H9 (cell line): Measurements from ENCODE around the gene DAD1. TPM values are rescaled to one million over a fixed set of nuclear protein-coding genes. Genes with fewer than 3 reads are reported as not detected.

Source experiments
- DNase-seq: peaks from one replicate; pipeline ENCODE4 v3.0.0-alpha.2; 2017
- H2AFZ ChIP-seq: one replicate; pipeline ENCODE4 v1.6.1; 2013; ENCODE audit warnings: mild to moderate bottlenecking, low read length, control low read depth, moderate library complexity
- H2AK5ac ChIP-seq: 2 replicates; pipeline ENCODE4 v1.6.1; 2013; ENCODE audit warnings: low read length, control low read depth, mixed read lengths; ENCODE audit not compliant: insufficient read length
- H2BK120ac ChIP-seq: one replicate; pipeline ENCODE4 v1.6.1; 2013; ENCODE audit warnings: low read depth, mild to moderate bottlenecking, low read length, control low read depth, inconsistent platforms; ENCODE audit not compliant: poor library complexity, severe bottlenecking
- H2BK12ac ChIP-seq: 2 replicates; pipeline ENCODE4 v1.6.1; 2013; ENCODE audit warnings: low read length, control low read depth, mixed read lengths, low read depth; ENCODE audit not compliant: insufficient read length
- H2BK15ac ChIP-seq: 2 replicates; pipeline ENCODE4 v1.6.1; 2013; ENCODE audit warnings: low read depth, low read length, control low read depth
- H2BK20ac ChIP-seq: one replicate; pipeline ENCODE4 v1.6.1; 2013; ENCODE audit warnings: low read depth, mild to moderate bottlenecking, low read length, control low read depth, inconsistent platforms; ENCODE audit not compliant: poor library complexity, severe bottlenecking
- H2BK5ac ChIP-seq: 2 replicates; pipeline ENCODE4 v1.6.1; 2013; ENCODE audit warnings: low read length, control low read depth, mixed read lengths; ENCODE audit not compliant: insufficient read length
- H3K14ac ChIP-seq: 2 replicates; pipeline ENCODE4 v1.6.1; 2013; ENCODE audit warnings: low read length, control low read depth; ENCODE audit not compliant: insufficient read depth
- H3K18ac ChIP-seq: 2 replicates; pipeline ENCODE4 v1.6.1; 2013; ENCODE audit warnings: low read depth, mild to moderate bottlenecking, mixed read lengths, low read length, control low read depth; ENCODE audit not compliant: insufficient read length
- H3K23ac ChIP-seq: 2 replicates; pipeline ENCODE4 v1.6.1; 2013; ENCODE audit warnings: low read length, control low read depth, mixed read lengths, low read depth; ENCODE audit not compliant: insufficient read length
- H3K23me2 ChIP-seq: 2 replicates; pipeline ENCODE4 v1.6.1; 2013; ENCODE audit warnings: low read depth, mild to moderate bottlenecking, mixed read lengths, low read length, control low read depth; ENCODE audit not compliant: insufficient read length, poor library complexity, severe bottlenecking
- H3K27ac ChIP-seq: 2 replicates; pipeline ENCODE4 v1.5.1; 2013; ENCODE audit warnings: low read length, control low read depth, mixed read lengths, low read depth; ENCODE audit not compliant: insufficient read length
- H3K27me3 ChIP-seq: 2 replicates; pipeline ENCODE4 v1.6.1; 2013; ENCODE audit warnings: low read length, control low read depth, inconsistent platforms; ENCODE audit not compliant: insufficient read depth
- H3K4ac ChIP-seq: 2 replicates; pipeline ENCODE4 v1.6.1; 2013; ENCODE audit warnings: low read depth, mild to moderate bottlenecking, control low read depth, inconsistent platforms, low read length, moderate library complexity
- H3K4me1 ChIP-seq: 2 replicates; pipeline ENCODE4 v1.6.1; 2013; ENCODE audit warnings: low read length, control low read depth, inconsistent platforms; ENCODE audit not compliant: insufficient read depth
- H3K4me2 ChIP-seq: 2 replicates; pipeline ENCODE4 v1.6.1; 2013; ENCODE audit warnings: low read length, control low read depth, mixed read lengths; ENCODE audit not compliant: insufficient read length, insufficient read depth
- H3K56ac ChIP-seq: 2 replicates; pipeline ENCODE4 v1.6.1; 2013; ENCODE audit warnings: low read depth, mild to moderate bottlenecking, mixed read lengths, low read length, control low read depth; ENCODE audit not compliant: insufficient read length
- H3K79me1 ChIP-seq: 2 replicates; pipeline ENCODE4 v1.6.1; 2013; ENCODE audit warnings: low read depth, mild to moderate bottlenecking, moderate library complexity, low read length, control low read depth, inconsistent platforms; ENCODE audit not compliant: insufficient read depth, poor library complexity, severe bottlenecking
- H3K79me2 ChIP-seq: 2 replicates; pipeline ENCODE4 v1.6.1; 2013; ENCODE audit warnings: low read length, control low read depth, inconsistent platforms; ENCODE audit not compliant: insufficient read depth
- H3K9ac ChIP-seq: 2 replicates; pipeline ENCODE4 v1.6.1; 2013; ENCODE audit warnings: low read length, control low read depth, mixed read lengths; ENCODE audit not compliant: insufficient read length; ENCODE audit errors: extremely low read depth
- H3K9me3 ChIP-seq: one replicate; pipeline ENCODE4 v1.6.1; 2013; ENCODE audit warnings: low read depth, low read length, inconsistent platforms; ENCODE audit not compliant: control insufficient read depth
- H3T11ph ChIP-seq: one replicate; pipeline ENCODE4 v1.6.1; 2013; ENCODE audit warnings: mild to moderate bottlenecking, low read length, control low read depth, inconsistent platforms
- H4K20me1 ChIP-seq: one replicate; pipeline ENCODE4 v1.6.1; 2013; ENCODE audit not compliant: control insufficient read depth, insufficient read length, insufficient read depth
- H4K5ac ChIP-seq: 2 replicates; pipeline ENCODE4 v1.6.1; 2013; ENCODE audit warnings: low read depth, mild to moderate bottlenecking, mixed read lengths, low read length, control low read depth; ENCODE audit not compliant: insufficient read length
- H4K8ac ChIP-seq: replicated peaks from 2 replicates; pipeline ENCODE4 v1.6.1; 2013; ENCODE audit warnings: low read length, control low read depth, mixed read lengths, low read depth; ENCODE audit not compliant: insufficient read length
- H4K91ac ChIP-seq: 2 replicates; pipeline ENCODE4 v1.6.1; 2013; ENCODE audit warnings: low read depth, mild to moderate bottlenecking, moderate library complexity, mixed read lengths, low read length, control low read depth; ENCODE audit not compliant: insufficient read length
- H3K27ac Mint-ChIP-seq, 3 experiments: 2 replicates in 2 of 3; 3 replicates in 1 of 3; pipeline ENCODE4 v1.8.0; 2020 to 2021; ENCODE audit warnings: mixed read lengths in 3 of 3, mild to moderate bottlenecking in 1 of 3, moderate library complexity in 1 of 3
- H3K27me3 Mint-ChIP-seq: 2 replicates; pipeline ENCODE4 v1.8.0; 2021; ENCODE audit warnings: low read depth, mild to moderate bottlenecking, moderate library complexity, mixed read lengths
- H3K36me3 Mint-ChIP-seq, 3 experiments: 2 replicates in 2 of 3; 3 replicates in 1 of 3; pipeline ENCODE4 v1.8.0; 2020 to 2021; ENCODE audit warnings: low read depth in 3 of 3, mixed read lengths in 3 of 3; ENCODE audit not compliant: insufficient read depth in 1 of 3
- H3K4me1 Mint-ChIP-seq, 2 experiments: 2 replicates each; pipeline ENCODE4 v1.8.0; 2020; ENCODE audit warnings: mixed read lengths in 2 of 2
- H3K4me3 Mint-ChIP-seq, 2 experiments: 2 replicates in 1 of 2; 3 replicates in 1 of 2; pipeline ENCODE4 v1.8.0; 2020 to 2021; ENCODE audit warnings: mild to moderate bottlenecking in 2 of 2, mixed read lengths in 2 of 2, moderate library complexity in 1 of 2
- H3K9me3 Mint-ChIP-seq, 2 experiments: 2 replicates in 1 of 2; 3 replicates in 1 of 2; pipeline ENCODE4 v1.8.0; 2020; ENCODE audit warnings: mild to moderate bottlenecking in 2 of 2, mixed read lengths in 2 of 2, moderate library complexity in 1 of 2
- CTCF ChIP-seq: fragments of 200-600 bp; sonication (generic); conservative IDR thresholded peaks from 3 replicates; pipeline ENCODE4 v1.8.0; 2021; ENCODE audit warnings: antibody characterized with exemption, mild to moderate bottlenecking
- WGBS: extraction: QIAGEN DNeasy Blood & Tissue Kit; methylation state at CpG from one replicate; pipeline ENCODE4 v1.1.7; 2013; ENCODE audit warnings: missing lambda C conversion rate, low lambda C conversion rate, mixed read lengths; ENCODE audit not compliant: insufficient read length; ENCODE audit errors: extremely low coverage; 5-methylcytosine and 5-hydroxymethylcytosine counted together
- total RNA-seq: library from RNA; stranded (reverse); gene quantifications from 2 replicates; pipeline ENCODE4 v1.2.1, GENCODE V29; 2021

The DAD1 gene
- total RNA-seq, 1 experiment from 2014 or later: 127 TPM

- Mint-ChIP-seq H3K36me3 (no peaks in the 10 kb centered on the region), H3K4me1 (peaks cover 42 to 44% of the 10 kb centered on the region in 2 experiments), H3K4me3 (no peak overlapping the region), H3K27me3 (peaks cover 3% of the 10 kb centered on the region; the same call in 1 of the 2 replicates), H3K9me3 (no peaks in the 10 kb centered on the region; a peak in 1 of 5 replicates), H3K27ac (peak overlapping the region in 2 of 3 experiments; percentile 88 to 94; a peak in 3 of 7 replicates)
- H3K4ac ChIP-seq: no peak overlapping the region
- no peak overlapping the region for H4K5ac ChIP-seq
- no peak overlapping the region for H2BK120ac ChIP-seq
- no peak for DNase-seq
- no peaks in the 10 kb centered on the region for H4K20me1 ChIP-seq
- no peak overlapping the region for H3K9ac ChIP-seq
- TF ChIP-seq CTCF: no peak
- H3K9me3 ChIP-seq: no peaks in the 10 kb centered on the region
- no peak overlapping the region for H2BK15ac ChIP-seq
- peaks cover 6% of the 10 kb centered on the region; the same call in 1 of the 2 replicates for H3K4me1 ChIP-seq
- no peak overlapping the region for H3K18ac ChIP-seq
- no peaks in the 10 kb centered on the region for H3K27me3 ChIP-seq
- H3K23me2 ChIP-seq: no peaks in the 10 kb centered on the region
- no CpG with 5 or more reads among the region's 2 CpGs for WGBS
- no peak overlapping the region for H4K91ac ChIP-seq
- H3K79me2 ChIP-seq: no peaks in the 10 kb centered on the region
- H2AK5ac ChIP-seq: no peak overlapping the region
- H2BK12ac ChIP-seq: no peak overlapping the region
- no peak overlapping the region for H3K14ac ChIP-seq
- H4K8ac ChIP-seq: no peak overlapping the region
- no peak overlapping the region for H2AFZ ChIP-seq
- H3K56ac ChIP-seq: no peak overlapping the region
- no peak overlapping the region for H2BK20ac ChIP-seq
- no peak overlapping the region for H2BK5ac ChIP-seq
- H3K23ac ChIP-seq: no peak overlapping the region
- H3K4me2 ChIP-seq: no peak overlapping the region
- H3T11ph ChIP-seq: no peak overlapping the region
- no peak overlapping the region for H3K27ac ChIP-seq
- no peaks in the 10 kb centered on the region for H3K79me1 ChIP-seq
Measured at GRCh38 chr14:22552827-22553076, 36.3 kb downstream of the DAD1 start.
